Panc1 (cell line): ENCODE results near the gene MAFB. TPM values are rescaled to one million over a fixed set of nuclear protein-coding genes. Genes with fewer than 3 reads are reported as not detected.

Experiments
- ATAC-seq: fragments of 200-7000 bp; cut with Tn5 transposase; 2 replicates; pipeline ENCODE4 v1.9.1; 2020; ENCODE audit warnings: mild to moderate bottlenecking, moderate library complexity
- BruUV-seq: library from RNA; stranded (reverse); fragments of 400-500 nt; replicated peaks from 2 replicates; lab custom pipeline; 2021; lab: Mats Ljungman, UMichigan
- CTCF ChIA-PET: fragments of 300-600 bp; sonication (Branson Sonifier 250); formaldehyde crosslinking; loops from one replicate; lab custom pipeline; 2022; ENCODE audit warnings: antibody characterized with exemption; lab: Charles Lee
- POLR2A ChIA-PET: fragments of 300-600 bp; sonication (Branson Sonifier 250); formaldehyde crosslinking; loops from one replicate; lab custom pipeline; 2022; ENCODE audit warnings: antibody characterized with exemption; lab: Charles Lee
- DNase-seq: peaks from one replicate; pipeline ENCODE4 v3.0.0-alpha.2; 2010; ENCODE audit warnings: low read depth, low spot score
- H3K27ac ChIP-seq: 2 replicates; pipeline ENCODE4 v1.5.1; 2011; ENCODE audit warnings: mild to moderate bottlenecking, low read length, inconsistent platforms
- H3K27me3 ChIP-seq: fragments of 200-500 bp; sonication (Bioruptor generic); 2 replicates; pipeline ENCODE4 v1.6.0; 2014; ENCODE audit warnings: low read length, inconsistent platforms; ENCODE audit not compliant: control insufficient read depth, insufficient read depth
- H3K36me3 ChIP-seq: fragments of 200-500 bp; sonication (Bioruptor generic); 2 replicates; pipeline ENCODE4 v1.5.1; 2014; ENCODE audit warnings: inconsistent platforms, mild to moderate bottlenecking, low read length, moderate library complexity; ENCODE audit not compliant: control insufficient read depth, insufficient read depth
- H3K4me1 ChIP-seq: 2 replicates; pipeline ENCODE4 v1.5.1; 2011; ENCODE audit warnings: inconsistent platforms, mild to moderate bottlenecking, low read length, moderate library complexity; ENCODE audit not compliant: control insufficient read depth, insufficient read depth
- H3K4me3 ChIP-seq, 2 experiments: 2 replicates each; pipeline ENCODE4 v1.5.1; 2011 to 2012; ENCODE audit warnings: low read depth in 2 of 2, low read length in 2 of 2, mild to moderate bottlenecking in 2 of 2, inconsistent platforms in 1 of 2, moderate library complexity in 1 of 2
- H3K9me3 ChIP-seq: fragments of 200-500 bp; sonication (Bioruptor generic); 2 replicates; pipeline ENCODE4 v1.5.1; 2014; ENCODE audit warnings: low read depth, mild to moderate bottlenecking, inconsistent platforms, low read length, moderate library complexity; ENCODE audit not compliant: control insufficient read depth, insufficient read depth
- CTCF ChIP-seq: fragments of 450-650 bp; IDR thresholded peaks from 2 replicates; pipeline ENCODE4 v1.5.1; 2017; ENCODE audit warnings: mild to moderate bottlenecking
- POLR2AphosphoS5 ChIP-seq: IDR thresholded peaks from 2 replicates; pipeline ENCODE4 v1.6.1; 2012; ENCODE audit warnings: mild to moderate bottlenecking, low read depth, low read length, moderate library complexity
- REST ChIP-seq, 2 experiments: IDR thresholded peaks; 2 replicates each; pipeline ENCODE4 v1.6.1; 2011 to 2012; ENCODE audit warnings: low read depth in 2 of 2, control low read depth in 1 of 2, low read length in 1 of 2, mild to moderate bottlenecking in 1 of 2, moderate library complexity in 1 of 2; ENCODE audit not compliant: insufficient read depth in 1 of 2
- SIN3A ChIP-seq: IDR thresholded peaks from 2 replicates; pipeline ENCODE4 v1.6.1; 2012; ENCODE audit warnings: low read depth, mild to moderate bottlenecking, low read length, moderate library complexity, borderline replicate concordance; ENCODE audit not compliant: insufficient read depth
- TCF7L2 ChIP-seq: IDR thresholded peaks from 2 replicates; pipeline ENCODE4 v1.6.1; 2011; ENCODE audit warnings: mild to moderate bottlenecking, low read depth, low read length, inconsistent platforms
- in situ Hi-C: cut with HindIII; loops from 2 replicates; pipeline ENCODE4 v1.10.0; 2016; ENCODE audit warnings: low sequenced_read_pairs, low pct_unique_long_range_greater_than_20kb
- intact Hi-C: fragments of 100-400 bp; cut with micrococcal nuclease; formaldehyde crosslinking; loops from one replicate; pipeline ENCODE4 v1.10.0; 2022; ENCODE audit not compliant: unreplicated experiment
- total RNA-seq: library from RNA; stranded (reverse); gene quantifications from one replicate; pipeline ENCODE4 v1.2.1, GENCODE V29; 2021; ENCODE audit not compliant: unreplicated experiment

Gene MAFB
- total RNA-seq, 1 experiment from 2014 or later, result 0.28 TPM

- TF ChIP-seq CTCF (no peak), SIN3A (no peak), TCF7L2 (no peak), POLR2AphosphoS5 (no peak), REST (IDR thresholded peaks at IDR 0.05; ENCODE audit: insufficient read depth in 1 of 2, low read depth in 2 of 2, low read length in 1 of 2) (no peak)
- Histone ChIP-seq H3K9me3 (no peaks in the 10 kb centered on the region), H3K36me3 (no peaks in the 10 kb centered on the region), H3K27me3 (no peaks in the 10 kb centered on the region; the same call in 1 of the 2 replicates), H3K27ac (no peak overlapping the region), H3K4me3 (no peak overlapping the region), H3K4me1 (no peaks in the 10 kb centered on the region)
- DNase-seq (no peak), ATAC-seq (no peak)
- in situ Hi-C loops (no loop called here), intact Hi-C loops (no loop called here)
- ChIA-PET POLR2A (no interaction called here), CTCF (no interaction called here)
- no TSS peak for BruUV-seq
These were observed 42.2 kb downstream of the MAFB start for GRCh38 chr20:40646813-40647212.

GRCh38 chr20:40646361-40646760 lies 42.7 kb downstream of the MAFB start:
- ChIA-PET CTCF (no interaction called here), POLR2A (no interaction called here)
- no peak overlapping the region for H3K4me3 ChIP-seq
- intact Hi-C loops (no loop called here), in situ Hi-C loops (no loop called here)
- H3K27ac ChIP-seq, result no peak overlapping the region
- H3K27me3 ChIP-seq, result no peaks in the 10 kb centered on the region; the same call in 1 of the 2 replicates
- no peaks in the 10 kb centered on the region for H3K4me1 ChIP-seq
- DNase-seq (no peak), ATAC-seq (no peak)
- no TSS peak for BruUV-seq
- no peaks in the 10 kb centered on the region for H3K9me3 ChIP-seq
- TF ChIP-seq POLR2AphosphoS5, result no peak
- no peak for TF ChIP-seq SIN3A
- TF ChIP-seq TCF7L2, result no peak
- no peak for TF ChIP-seq REST (IDR thresholded peaks at IDR 0.05; ENCODE audit: insufficient read depth in 1 of 2, low read depth in 2 of 2, low read length in 1 of 2)
- TF ChIP-seq CTCF, result no peak
- H3K36me3 ChIP-seq, result no peaks in the 10 kb centered on the region
